Neutrophil (primary cell): ENCODE results near the gene OFD1.

Experiments
- H3K27ac ChIP-seq: fragments of 200-600 bp; sonication (generic); 2 replicates; pipeline ENCODE4 v1.5.1; 2016; ENCODE audit warnings: mild to moderate bottlenecking, moderate library complexity
- H3K27me3 ChIP-seq: fragments of 200-600 bp; sonication (generic); 2 replicates; pipeline ENCODE4 v1.6.0; 2016; ENCODE audit warnings: mild to moderate bottlenecking
- H3K36me3 ChIP-seq: fragments of 200-600 bp; sonication (generic); 2 replicates; pipeline ENCODE4 v1.5.1; 2017
- H3K4me1 ChIP-seq, 2 experiments: fragments of 200-600 bp in 1 of 2; sonication (generic) in 1 of 2; 1 replicate in 1 of 2; 2 replicates in 1 of 2; pipeline versions ENCODE4 v1.5.1 to v1.6.1; 2013 to 2016; ENCODE audit warnings: low read depth in 1 of 2, low read length in 1 of 2, mild to moderate bottlenecking in 1 of 2, moderate library complexity in 1 of 2; ENCODE audit not compliant: control insufficient read depth in 1 of 2, insufficient read depth in 1 of 2
- H3K4me3 ChIP-seq, 2 experiments: fragments of 200-600 bp in 1 of 2; sonication (generic) in 1 of 2; 1 replicate in 1 of 2; 2 replicates in 1 of 2; pipeline ENCODE4 v1.5.1; 2013 to 2016; ENCODE audit warnings: low read depth in 1 of 2, low read length in 1 of 2, mild to moderate bottlenecking in 1 of 2, moderate library complexity in 1 of 2
- H3K9me3 ChIP-seq: fragments of 200-600 bp; sonication (generic); 2 replicates; pipeline ENCODE4 v1.5.1; 2016
- CTCF ChIP-seq: fragments of 200-600 bp; sonication (generic); IDR thresholded peaks from 2 replicates; pipeline ENCODE4 v1.5.1; 2016; ENCODE audit warnings: antibody characterized with exemption

The OFD1 gene

GRCh38 chrX:13755254-13755653 is 20.7 kb downstream of the OFD1 start:
- no peak for TF ChIP-seq CTCF
- no peaks in the 10 kb centered on the region for H3K27me3 ChIP-seq
- no peak overlapping the region for H3K4me3 ChIP-seq
- no peaks in the 10 kb centered on the region for H3K36me3 ChIP-seq
- H3K27ac ChIP-seq, result peak overlapping the region; percentile 65
- H3K4me1 ChIP-seq, result peaks cover 34 to 41% of the 10 kb centered on the region in 2 experiments
- no peaks in the 10 kb centered on the region for H3K9me3 ChIP-seq

- Histone ChIP-seq H3K27me3 (no peaks in the 10 kb centered on the region), H3K9me3 (no peaks in the 10 kb centered on the region), H3K4me1 (peaks cover 34 to 41% of the 10 kb centered on the region in 2 experiments), H3K36me3 (no peaks in the 10 kb centered on the region), H3K27ac (peak overlapping the region; percentile 65), H3K4me3 (no peak overlapping the region)
- TF ChIP-seq CTCF, result no peak
Measured at GRCh38 chrX:13756381-13756780, 21.8 kb downstream of the OFD1 start.

- peak overlapping the region; percentile 79 for H3K27ac ChIP-seq
- H3K36me3 ChIP-seq, result no peaks in the 10 kb centered on the region
- peaks cover 39 to 42% of the 10 kb centered on the region in 2 experiments for H3K4me1 ChIP-seq
Measured at GRCh38 chrX:13759152-13759718, 24.7 kb downstream of the OFD1 start.

GRCh38 chrX:13760426-13760825 is 25.9 kb downstream of the OFD1 start:
- peak overlapping the region; percentile 79 for H3K27ac ChIP-seq
- no peak for TF ChIP-seq CTCF
- peaks cover 37 to 41% of the 10 kb centered on the region in 2 experiments for H3K4me1 ChIP-seq
- H3K36me3 ChIP-seq, result no peaks in the 10 kb centered on the region
- no peaks in the 10 kb centered on the region for H3K9me3 ChIP-seq
- H3K4me3 ChIP-seq, result no peak overlapping the region
- H3K27me3 ChIP-seq, result no peaks in the 10 kb centered on the region

More at GRCh38 chrX:13759152-13759718, 24.7 kb downstream of the OFD1 start:
- no peaks in the 10 kb centered on the region for H3K27me3 ChIP-seq
- peak overlapping the region in 1 of 2 experiments; percentile 13 for H3K4me3 ChIP-seq
- no peaks in the 10 kb centered on the region for H3K9me3 ChIP-seq
- no peak for TF ChIP-seq CTCF

- Histone ChIP-seq H3K27ac (no peak overlapping the region), H3K36me3 (peaks cover 2% of the 10 kb centered on the region), H3K4me3 (no peak overlapping the region), H3K9me3 (no peaks in the 10 kb centered on the region), H3K4me1 (peaks cover 28 to 31% of the 10 kb centered on the region in 2 experiments), H3K27me3 (no peaks in the 10 kb centered on the region)
- TF ChIP-seq CTCF, result no peak
Measured at GRCh38 chrX:13761606-13762414, 27.3 kb downstream of the OFD1 start.
